ENCODE measurements around the gene KIF16B. TPM values are rescaled to one million over a fixed set of nuclear protein-coding genes. Genes with fewer than 3 reads are reported as not detected.
"Not testable (repeated sequence)": the region's sequence is repeated elsewhere in the genome, so short reads cannot be mapped to it uniquely, and the experiment has no call there.

The KIF16B gene
- total RNA-seq, 1 donor from 2014 or later, result 21.6 TPM

GRCh38 chr20:16477632-16478031 lies 95.6 kb downstream of the KIF16B start:
- no peak for DNase-seq (ENCODE audit: low spot score)

- DNase-seq (ENCODE audit: low spot score), result no peak
Measured at GRCh38 chr20:16476032-16476431, 97.2 kb downstream of the KIF16B start.

GRCh38 chr20:16475225-16475624 lies 98.0 kb downstream of the KIF16B start:
- peak; percentile 40 for DNase-seq (ENCODE audit: low spot score)

- no peak for DNase-seq (ENCODE audit: low spot score)
Measured at GRCh38 chr20:16474363-16474762, 98.9 kb downstream of the KIF16B start.

- DNase-seq (ENCODE audit: low spot score), result no peak
Measured at GRCh38 chr20:16472045-16472872, 101.0 kb downstream of the KIF16B start.

GRCh38 chr20:16469395-16469905 lies 103.8 kb downstream of the KIF16B start:
- DNase-seq (ENCODE audit: low spot score), result no peak

- no peak for DNase-seq (ENCODE audit: low spot score)
Measured at GRCh38 chr20:16462711-16463110, 110.5 kb downstream of the KIF16B start.

GRCh38 chr20:16459019-16459700 lies 114.1 kb downstream of the KIF16B start:
- peak; percentile 32 for DNase-seq (ENCODE audit: low spot score)

- DNase-seq (ENCODE audit: low spot score), result no peak
Measured at GRCh38 chr20:16457514-16457913, 115.7 kb downstream of the KIF16B start.

- no peak for DNase-seq (ENCODE audit: low spot score)
Measured at GRCh38 chr20:16455324-16455723, 117.9 kb downstream of the KIF16B start.

GRCh38 chr20:16451982-16452381 lies 121.3 kb downstream of the KIF16B start:
- no peak for DNase-seq (ENCODE audit: low spot score)

- DNase-seq (ENCODE audit: low spot score), result no peak
Measured at GRCh38 chr20:16451001-16451400, 122.2 kb downstream of the KIF16B start.

- no peak for DNase-seq (ENCODE audit: low spot score)
Measured at GRCh38 chr20:16446991-16447390, 126.3 kb downstream of the KIF16B start.

GRCh38 chr20:16446246-16446645 lies 127.0 kb downstream of the KIF16B start:
- no peak for DNase-seq (ENCODE audit: low spot score)

GRCh38 chr20:16445482-16445881 lies 127.8 kb downstream of the KIF16B start:
- DNase-seq (ENCODE audit: low spot score), result no peak

- no peak for DNase-seq (ENCODE audit: low spot score)
Measured at GRCh38 chr20:16444057-16444777, 129.0 kb downstream of the KIF16B start.

GRCh38 chr20:16441546-16442164 lies 131.6 kb downstream of the KIF16B start:
- no peak for DNase-seq (ENCODE audit: low spot score)

- no peak for DNase-seq (ENCODE audit: low spot score)
Measured at GRCh38 chr20:16440686-16441085, 132.6 kb downstream of the KIF16B start.

GRCh38 chr20:16439540-16439939 lies 133.7 kb downstream of the KIF16B start:
- DNase-seq (ENCODE audit: low spot score), result not testable (repeated sequence)

- no peak for DNase-seq (ENCODE audit: low spot score)
Measured at GRCh38 chr20:16438100-16438499, 135.1 kb downstream of the KIF16B start.

GRCh38 chr20:16437387-16437996 lies 135.8 kb downstream of the KIF16B start:
- DNase-seq (ENCODE audit: low spot score), result no peak
